ENCODE measurements around the gene POU6F1.

The POU6F1 gene

GRCh38 chr12:51191516-51192283 lies 26.2 kb downstream of the POU6F1 start:
- no peak overlapping the region for H3K4me3 ChIP-seq (replicated peaks; ENCODE audit: low read depth, low read length)
- no peak for TF ChIP-seq CTCF (IDR thresholded peaks at IDR 0.05; ENCODE audit: low read depth, low read length, missing control alignments)
- DNase-seq (ENCODE audit: extremely low read depth, low read depth), result no peak

- H3K4me3 ChIP-seq (replicated peaks; ENCODE audit: low read depth, low read length), result no peak overlapping the region
- TF ChIP-seq CTCF (IDR thresholded peaks at IDR 0.05; ENCODE audit: low read depth, low read length, missing control alignments), result no peak
- no peak for DNase-seq (ENCODE audit: extremely low read depth, low read depth)
These were observed 27.0 kb downstream of the POU6F1 start for GRCh38 chr12:51190820-51191219.

- DNase-seq (ENCODE audit: extremely low read depth, low read depth), result no peak
- TF ChIP-seq CTCF (IDR thresholded peaks at IDR 0.05; ENCODE audit: low read depth, low read length, missing control alignments), result no peak
- no peak overlapping the region for H3K4me3 ChIP-seq (replicated peaks; ENCODE audit: low read depth, low read length)
These were observed 28.0 kb downstream of the POU6F1 start for GRCh38 chr12:51189790-51190355.

GRCh38 chr12:51188359-51189051 lies 29.4 kb downstream of the POU6F1 start:
- H3K4me3 ChIP-seq (replicated peaks; ENCODE audit: low read depth, low read length), result no peak overlapping the region
- no peak for DNase-seq (ENCODE audit: extremely low read depth, low read depth)
- TF ChIP-seq CTCF (IDR thresholded peaks at IDR 0.05; ENCODE audit: low read depth, low read length, missing control alignments), result no peak

GRCh38 chr12:51187370-51187987 lies 30.4 kb downstream of the POU6F1 start:
- H3K4me3 ChIP-seq (replicated peaks; ENCODE audit: low read depth, low read length), result no peak overlapping the region
- TF ChIP-seq CTCF (IDR thresholded peaks at IDR 0.05; ENCODE audit: low read depth, low read length, missing control alignments), result no peak
- DNase-seq (ENCODE audit: extremely low read depth, low read depth), result no peak

- no peak for TF ChIP-seq CTCF (IDR thresholded peaks at IDR 0.05; ENCODE audit: low read depth, low read length, missing control alignments)
- DNase-seq (ENCODE audit: extremely low read depth, low read depth), result no peak
- no peak overlapping the region for H3K4me3 ChIP-seq (replicated peaks; ENCODE audit: low read depth, low read length)
These were observed 31.3 kb downstream of the POU6F1 start for GRCh38 chr12:51186465-51187085.

Measured in HFF-Myc (cell line).